Mesothelial cell of epicardium (in vitro differentiated cells): Measurements from ENCODE around the gene UVSSA. TPM values are rescaled to one million over a fixed set of nuclear protein-coding genes. Genes with fewer than 3 reads are reported as not detected.

Source experiments
- DNase-seq, 2 experiments: peaks; one replicate each; pipeline ENCODE4 v3.0.0; 2021; ENCODE audit warnings: low spot score in 2 of 2; ENCODE audit not compliant: unreplicated experiment in 2 of 2
- H3K27ac Mint-ChIP-seq: 2 replicates; pipeline ENCODE4 v1.8.0; 2021; ENCODE audit warnings: mixed read lengths
- H3K27me3 Mint-ChIP-seq: 2 replicates; pipeline ENCODE4 v1.8.0; 2021; ENCODE audit warnings: low read depth, mixed read lengths
- H3K36me3 Mint-ChIP-seq: 2 replicates; pipeline ENCODE4 v1.8.0; 2021; ENCODE audit warnings: mixed read lengths
- H3K4me1 Mint-ChIP-seq: 2 replicates; pipeline ENCODE4 v1.8.0; 2021; ENCODE audit warnings: mixed read lengths
- H3K4me3 Mint-ChIP-seq: 2 replicates; pipeline ENCODE4 v1.8.0; 2021; ENCODE audit warnings: mild to moderate bottlenecking, moderate library complexity, mixed read lengths
- H3K9me3 Mint-ChIP-seq: 2 replicates; pipeline ENCODE4 v1.8.0; 2021; ENCODE audit warnings: mixed read lengths
- CTCF ChIP-seq: fragments of 200-600 bp; sonication (generic); IDR thresholded peaks from one replicate; pipeline ENCODE4 v1.5.0; 2021; ENCODE audit warnings: antibody characterized with exemption; ENCODE audit not compliant: unreplicated experiment
- total RNA-seq: library from RNA; stranded (reverse); gene quantifications from 3 replicates; pipeline ENCODE4 v1.2.1, GENCODE V29; 2021

Gene UVSSA
- total RNA-seq, 1 donor from 2014 or later, result 62.9 TPM

- no peaks in the 10 kb centered on the region for H3K4me1 Mint-ChIP-seq
- DNase-seq, result no peak
- H3K27me3 Mint-ChIP-seq, result no peaks in the 10 kb centered on the region
- no peak overlapping the region for H3K4me3 Mint-ChIP-seq
- peaks cover 13% of the 10 kb centered on the region for H3K9me3 Mint-ChIP-seq
- no peak for TF ChIP-seq CTCF
- no peak overlapping the region for H3K27ac Mint-ChIP-seq
- H3K36me3 Mint-ChIP-seq, result peaks cover 69% of the 10 kb centered on the region
Observed at GRCh38 chr4:1315836-1316536, 31.0 kb upstream of the UVSSA start.

- no peak for DNase-seq
- Mint-ChIP-seq H3K27ac (no peak overlapping the region), H3K9me3 (peaks cover 16% of the 10 kb centered on the region), H3K4me1 (no peaks in the 10 kb centered on the region), H3K4me3 (no peak overlapping the region), H3K27me3 (no peaks in the 10 kb centered on the region), H3K36me3 (peaks cover 73% of the 10 kb centered on the region)
- TF ChIP-seq CTCF, result no peak
Observed at GRCh38 chr4:1316537-1317168, 30.4 kb upstream of the UVSSA start.

- no peak overlapping the region for H3K4me3 Mint-ChIP-seq
- no peak overlapping the region for H3K27ac Mint-ChIP-seq
- no peak for TF ChIP-seq CTCF
- H3K9me3 Mint-ChIP-seq, result peaks cover 16% of the 10 kb centered on the region
- DNase-seq, result no peak
- H3K36me3 Mint-ChIP-seq, result peaks cover 72% of the 10 kb centered on the region
- no peaks in the 10 kb centered on the region for H3K4me1 Mint-ChIP-seq
- no peaks in the 10 kb centered on the region for H3K27me3 Mint-ChIP-seq
Observed at GRCh38 chr4:1317177-1318045, 29.6 kb upstream of the UVSSA start.

GRCh38 chr4:1318046-1318375 is 29.0 kb upstream of the UVSSA start:
- Mint-ChIP-seq H3K4me1 (no peaks in the 10 kb centered on the region), H3K27ac (no peak overlapping the region), H3K27me3 (no peaks in the 10 kb centered on the region), H3K4me3 (no peak overlapping the region), H3K36me3 (peaks cover 66% of the 10 kb centered on the region), H3K9me3 (peaks cover 16% of the 10 kb centered on the region)
- no peak for TF ChIP-seq CTCF
- DNase-seq, result peak in 1 of 2 experiments; percentile 13

GRCh38 chr4:1318488-1319213 is 28.4 kb upstream of the UVSSA start:
- H3K4me3 Mint-ChIP-seq, result no peak overlapping the region
- peak in 1 of 2 experiments; percentile 18 for DNase-seq
- peaks cover 16% of the 10 kb centered on the region for H3K9me3 Mint-ChIP-seq
- H3K4me1 Mint-ChIP-seq, result no peaks in the 10 kb centered on the region
- H3K36me3 Mint-ChIP-seq, result peaks cover 62% of the 10 kb centered on the region
- H3K27me3 Mint-ChIP-seq, result no peaks in the 10 kb centered on the region
- no peak overlapping the region for H3K27ac Mint-ChIP-seq
- TF ChIP-seq CTCF, result peak; percentile 52
